Epithelial cell of prostate (primary cell): ENCODE results near the gene PDCD2L.
"Not testable (repeated sequence)": the region's sequence is repeated elsewhere in the genome, so short reads cannot be mapped to it uniquely, and the experiment has no call there.

Source experiments
- DNase-seq: peaks from one replicate; pipeline ENCODE4 v3.0.0-alpha.2; 2011; ENCODE audit warnings: low read depth, low spot score
- H3K27ac ChIP-seq: fragments of 450-650 bp; 2 replicates; pipeline ENCODE4 v1.5.1; 2017; ENCODE audit warnings: mild to moderate bottlenecking

The PDCD2L gene

DNA sequence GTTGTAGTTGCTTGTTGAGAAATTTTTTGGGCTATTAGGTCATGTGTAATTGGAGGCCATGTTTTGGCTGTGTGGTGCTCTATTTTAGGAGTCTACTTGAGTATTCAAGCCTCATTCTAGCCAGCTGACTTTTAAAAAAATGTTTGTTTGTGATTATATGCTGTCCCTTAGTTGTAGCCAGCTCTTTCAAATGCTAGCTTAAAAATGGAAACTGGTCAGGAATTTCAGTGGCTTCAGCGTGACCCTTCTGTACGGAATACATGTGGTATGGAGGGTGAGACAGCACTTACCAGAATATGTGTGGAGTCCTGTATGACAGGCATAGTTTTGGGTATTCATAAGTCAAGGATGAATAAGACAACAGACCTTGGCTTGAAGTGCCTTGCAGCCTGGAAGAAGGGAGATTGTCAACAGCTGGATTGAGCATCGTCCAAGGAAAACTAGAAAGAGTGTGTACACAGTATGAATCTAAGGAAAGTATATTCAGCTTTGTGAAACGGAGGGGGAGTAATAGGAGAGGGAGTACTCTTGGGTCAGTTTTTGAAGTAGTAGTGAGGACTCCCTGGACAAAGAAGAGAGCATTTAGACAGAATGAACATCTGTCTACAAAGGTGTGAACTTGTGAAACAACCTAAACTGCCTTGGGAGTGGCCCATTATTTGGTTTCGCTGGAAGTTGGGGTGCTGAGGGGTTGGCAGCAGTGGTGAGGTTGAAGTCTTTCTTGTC lies 57.3 kb downstream of the PDCD2L start:
- no peak overlapping the region for H3K27ac ChIP-seq
- DNase-seq: no peak

DNA sequence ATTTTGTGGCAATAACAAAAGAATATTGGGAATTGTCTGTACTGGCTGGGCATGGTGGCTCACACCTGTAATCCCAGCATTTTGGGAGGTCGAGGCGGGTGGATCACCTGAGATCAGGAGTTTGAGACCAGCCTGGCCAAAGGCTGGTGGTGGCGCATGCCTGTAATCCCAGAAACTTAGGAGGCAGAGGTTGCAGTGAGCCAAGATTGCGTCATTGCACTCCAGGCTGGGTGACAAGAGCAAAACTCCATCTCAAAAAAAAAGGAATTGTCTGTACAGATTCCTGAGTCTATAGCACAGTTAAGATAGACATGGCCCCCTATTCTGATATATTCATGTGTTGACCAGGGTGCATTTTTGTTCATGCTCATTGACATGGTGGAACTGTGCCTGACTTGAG lies 60.6 kb downstream of the PDCD2L start:
- not testable (repeated sequence) for DNase-seq, H3K27ac ChIP-seq

DNA sequence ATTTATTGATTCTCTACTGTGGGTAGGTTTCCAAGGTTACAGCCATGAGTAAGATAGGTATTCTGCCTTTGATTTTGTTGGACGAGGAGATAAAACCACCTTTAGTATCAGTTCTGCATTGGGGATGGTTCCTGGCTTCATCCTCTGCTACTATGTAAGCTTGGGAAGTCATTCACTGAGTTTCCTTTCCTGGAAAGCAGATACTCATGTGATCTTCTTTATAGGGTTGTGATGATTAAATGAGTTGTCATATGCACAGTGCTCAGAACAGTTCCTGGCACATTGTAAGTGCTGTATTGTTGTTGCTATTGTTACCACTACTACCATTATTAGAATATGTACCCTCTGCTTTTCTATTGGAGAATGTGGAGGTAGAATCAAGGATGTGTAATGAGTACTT lies 64.2 kb downstream of the PDCD2L start:
- no peak for DNase-seq
- H3K27ac ChIP-seq: no peak overlapping the region

DNA sequence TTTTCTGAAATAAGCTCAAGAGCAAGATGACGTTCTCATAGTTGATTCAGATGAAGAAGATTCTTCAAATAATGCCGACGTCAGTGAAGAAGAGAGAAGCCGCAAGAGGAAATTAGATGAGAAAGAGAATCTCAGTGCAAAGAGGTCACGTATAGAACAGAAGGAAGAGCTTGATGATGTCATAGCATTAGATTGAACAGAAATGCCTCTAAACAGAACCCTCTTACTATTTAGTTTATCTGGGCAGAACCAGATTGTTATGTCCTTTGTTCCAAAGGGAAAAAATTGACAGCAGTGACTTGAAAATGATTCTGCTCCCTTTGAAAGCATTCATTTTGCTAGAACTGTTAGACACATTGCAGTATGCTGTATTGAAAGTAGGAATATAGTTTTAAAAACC lies 64.8 kb downstream of the PDCD2L start:
- not testable (repeated sequence) for DNase-seq, H3K27ac ChIP-seq

DNA sequence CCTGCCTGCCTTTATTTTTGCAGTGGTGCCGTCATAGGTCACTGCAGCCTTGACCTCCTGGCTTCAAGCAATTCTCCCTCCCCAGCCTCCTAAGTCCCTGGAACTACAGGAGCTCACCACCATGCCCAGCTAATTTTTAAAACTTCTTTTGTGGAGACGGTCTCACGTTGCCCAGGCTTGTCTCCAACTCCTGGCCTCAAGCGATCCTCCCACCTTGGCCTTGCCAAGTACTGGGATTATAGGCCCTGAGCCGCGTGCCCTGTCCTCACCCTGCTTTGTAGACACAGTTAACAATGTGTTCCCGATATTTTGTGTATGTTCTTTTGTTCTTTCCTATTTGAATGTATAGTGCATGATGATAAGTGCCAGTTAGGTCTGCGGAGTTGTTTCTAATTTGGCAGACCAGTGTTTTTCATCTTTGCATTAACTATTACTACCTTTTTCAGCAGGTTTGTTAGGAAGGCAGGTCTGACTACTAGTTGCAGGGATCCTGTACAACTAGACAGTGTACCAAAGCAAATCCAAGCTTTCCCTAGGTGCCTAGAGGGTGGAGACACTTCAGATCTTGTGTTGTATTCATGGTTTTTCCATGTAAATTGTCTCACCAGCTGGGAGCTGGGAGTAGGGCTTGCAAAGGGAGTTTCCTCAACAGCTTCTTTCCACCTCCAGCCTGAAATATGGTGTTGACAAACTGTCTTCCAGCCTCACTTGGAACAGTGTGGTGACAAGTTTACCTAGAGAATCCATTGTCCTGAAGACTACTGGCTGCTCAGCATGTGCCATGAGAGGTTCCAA lies 67.9 kb downstream of the PDCD2L start:
- H3K27ac ChIP-seq: no peak overlapping the region
- no peak for DNase-seq

DNA sequence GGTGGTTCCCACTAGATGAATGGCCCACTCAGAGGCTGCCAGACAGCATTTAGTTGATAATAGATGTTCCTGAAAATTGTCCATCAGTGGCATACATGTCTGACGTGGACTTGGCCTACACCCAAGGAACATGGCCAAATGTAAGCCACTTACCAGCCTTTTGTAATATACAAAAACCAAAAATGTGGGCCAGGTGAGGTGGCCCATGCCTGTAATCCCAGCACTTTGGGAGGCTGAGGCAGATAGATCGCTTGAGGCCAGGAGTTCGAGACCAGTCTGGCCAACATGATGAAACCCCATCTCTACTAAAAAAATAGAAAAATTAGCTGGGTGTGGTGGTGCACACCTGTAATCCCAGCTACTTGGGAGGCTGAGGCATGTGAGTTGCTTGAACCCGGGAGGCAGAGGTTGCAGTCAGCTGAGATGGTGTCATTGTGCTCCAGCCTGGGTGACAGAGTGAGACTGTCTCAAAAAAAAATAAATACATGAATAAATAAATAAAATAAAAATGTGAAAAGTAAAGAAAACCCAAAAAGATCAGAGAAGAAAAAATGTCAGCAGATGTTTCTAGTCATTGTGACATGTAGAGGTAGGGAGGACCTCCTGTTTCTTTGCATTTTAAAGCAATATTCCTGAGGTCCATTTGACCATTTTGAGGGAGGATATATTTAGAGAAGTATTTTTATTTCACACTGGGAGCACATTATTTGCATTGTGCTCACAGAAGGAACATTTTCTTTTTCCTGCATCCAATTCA lies 70.2 kb downstream of the PDCD2L start:
- no peak overlapping the region for H3K27ac ChIP-seq
- DNase-seq: no peak

DNA sequence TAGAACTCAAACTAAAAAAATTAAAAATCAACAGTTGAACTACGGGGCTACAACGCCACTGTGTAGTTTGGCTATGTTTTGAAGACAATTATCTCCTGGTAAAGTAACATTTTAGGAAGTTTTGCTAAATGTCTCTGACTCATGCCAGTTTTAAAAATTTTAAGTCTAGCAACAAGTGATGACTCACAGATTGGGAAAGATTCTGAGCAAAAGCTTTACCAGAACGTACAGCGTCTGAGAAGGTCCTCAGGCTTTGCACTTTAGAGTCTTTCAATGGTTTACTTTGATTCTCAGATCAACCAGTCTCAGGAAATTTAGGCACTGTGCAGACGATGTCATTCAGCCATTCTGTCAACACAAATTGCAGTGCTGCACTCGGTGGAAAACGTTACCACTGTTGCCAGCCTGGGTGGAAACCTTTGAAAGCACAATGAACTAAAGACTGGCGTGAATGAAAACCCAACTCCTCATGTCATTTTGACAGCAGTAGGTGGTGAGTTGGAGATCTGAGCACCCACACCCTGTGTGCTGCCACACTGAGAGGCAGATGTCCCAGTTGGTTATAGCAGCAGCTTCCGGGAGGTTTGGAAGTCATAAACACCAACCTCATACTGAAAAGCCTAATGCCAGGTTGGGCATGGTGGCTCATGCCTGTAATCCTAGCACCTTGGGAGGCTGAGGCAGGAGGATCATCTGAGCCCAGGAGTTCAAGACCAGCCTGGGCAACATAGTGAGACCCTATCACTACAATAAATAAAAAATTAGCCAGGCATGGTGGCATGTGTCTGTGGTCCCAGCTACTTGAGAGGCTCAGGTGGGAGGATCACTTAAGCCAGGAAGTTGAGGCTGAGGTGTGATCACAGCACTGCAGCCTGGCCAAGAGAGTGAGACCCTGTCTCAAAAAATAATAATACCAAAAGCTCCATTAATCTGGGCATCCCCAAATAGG lies 71.1 kb downstream of the PDCD2L start:
- no peak for DNase-seq
- no peak overlapping the region for H3K27ac ChIP-seq
